NCI-H2196 treated with DMSO at 0.1 percent for 48 hours (cell line): Measurements from ENCODE around the gene SEZ6.
"Not testable (repeated sequence)": the region's sequence is repeated elsewhere in the genome, so short reads cannot be mapped to it uniquely, and the experiment has no call there.

Experiments
- DNase-seq: peaks from one replicate; lab custom pipeline; 2025; ENCODE audit not compliant: unreplicated experiment; lab: John Stamatoyannopoulos, UW

Gene SEZ6

DNA sequence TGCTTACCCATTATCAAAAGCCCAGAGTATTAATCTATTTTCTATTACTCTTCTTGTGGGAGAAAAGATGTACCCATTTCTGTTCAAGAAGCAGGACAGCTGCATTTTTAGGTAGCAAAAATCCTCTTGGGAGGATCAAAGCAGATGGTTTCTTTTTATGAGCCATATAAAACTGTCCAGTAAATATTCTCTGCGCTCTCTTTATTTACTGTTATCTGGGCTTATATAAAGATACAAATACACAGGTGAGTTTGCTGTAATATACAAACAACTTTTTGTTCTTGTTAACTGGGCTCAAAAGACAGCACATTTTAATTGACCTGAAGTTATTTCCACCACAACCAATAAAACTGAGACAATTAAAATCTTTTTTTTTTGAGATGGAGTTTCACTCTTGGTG lies 64.6 kb downstream of the SEZ6 start:
- no peak for DNase-seq

DNA sequence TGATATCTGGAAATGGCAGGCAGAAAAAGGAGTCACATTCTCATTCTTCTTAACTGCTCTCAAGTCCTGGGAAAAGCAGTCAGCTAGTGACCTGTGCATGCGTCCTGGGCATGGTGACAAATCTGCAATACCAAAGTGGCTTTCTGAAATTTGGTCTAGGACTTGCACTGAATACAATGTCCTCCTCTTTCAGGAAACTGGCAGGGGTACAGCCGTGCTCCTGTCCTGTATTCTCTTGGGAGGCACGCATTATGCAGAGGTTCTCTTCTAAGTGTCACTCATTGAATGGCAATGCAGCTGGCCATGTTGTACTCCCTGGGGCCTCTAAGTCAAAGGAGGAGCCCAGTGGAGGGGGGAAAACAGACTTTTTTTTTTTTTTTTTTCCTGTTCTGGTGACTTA lies 65.2 kb downstream of the SEZ6 start:
- DNase-seq, result no peak

- DNase-seq, result no peak
Measured at GRCh38 chr17:28940142-28940541, 65.7 kb downstream of the SEZ6 start.

- no peak for DNase-seq
Measured at GRCh38 chr17:28938552-28938951, 67.3 kb downstream of the SEZ6 start.

GRCh38 chr17:28937044-28937729 lies 68.6 kb downstream of the SEZ6 start:
- DNase-seq, result no peak

DNA sequence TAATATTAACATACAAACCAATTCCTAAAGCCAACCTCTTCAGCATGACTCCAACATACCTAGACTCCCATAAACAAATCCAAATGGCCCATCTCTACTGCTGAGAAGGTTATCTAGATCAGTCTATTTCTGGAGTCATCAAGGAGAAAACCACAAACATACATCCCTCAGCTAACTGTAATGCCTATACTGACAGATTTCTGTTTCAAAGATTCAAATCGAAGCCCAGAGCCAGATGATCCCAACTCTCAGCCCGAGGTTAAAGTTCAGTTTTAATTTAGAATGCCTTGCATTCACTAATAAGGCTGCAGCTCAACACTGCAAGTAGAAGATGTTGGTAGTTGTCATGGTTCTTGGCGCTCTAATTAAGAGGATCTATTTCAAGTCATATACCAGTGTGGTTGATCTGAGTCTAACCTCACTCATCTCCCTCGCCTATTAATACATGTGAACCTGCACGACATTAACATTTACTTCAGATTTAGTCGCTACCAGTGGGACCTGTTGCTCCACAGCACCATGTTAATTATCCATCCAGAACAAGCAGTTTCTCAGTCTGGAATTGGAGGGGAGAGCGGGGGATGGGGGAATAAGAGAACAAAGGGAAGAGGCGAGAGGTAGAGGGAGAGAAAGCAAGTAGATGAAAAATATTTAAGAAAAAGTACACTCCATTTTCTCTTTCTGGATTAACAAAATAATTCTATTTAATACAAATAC lies 69.9 kb downstream of the SEZ6 start:
- no peak for DNase-seq

- DNase-seq, result not testable (repeated sequence)
Measured at GRCh38 chr17:28934508-28934907, 71.3 kb downstream of the SEZ6 start.

DNA sequence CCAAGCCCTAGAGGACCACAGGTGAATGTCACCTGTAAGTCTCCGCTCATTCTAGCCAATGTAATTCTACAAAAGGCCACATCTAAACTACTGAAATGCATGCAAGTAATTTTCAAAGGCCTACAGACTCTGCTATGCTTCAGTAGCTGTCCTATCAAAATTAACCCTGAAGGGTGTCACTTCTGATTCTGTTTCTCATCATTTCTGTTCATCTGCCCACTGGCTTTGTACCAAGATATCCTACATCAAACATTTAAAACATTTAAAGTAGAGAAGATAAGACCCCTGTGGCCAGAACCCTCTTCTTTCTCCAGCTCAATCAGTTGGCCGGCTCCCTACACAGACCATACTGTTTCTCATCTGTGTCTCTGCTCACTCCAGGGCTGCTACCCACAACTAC lies 76.0 kb downstream of the SEZ6 start:
- DNase-seq, result no peak

DNA sequence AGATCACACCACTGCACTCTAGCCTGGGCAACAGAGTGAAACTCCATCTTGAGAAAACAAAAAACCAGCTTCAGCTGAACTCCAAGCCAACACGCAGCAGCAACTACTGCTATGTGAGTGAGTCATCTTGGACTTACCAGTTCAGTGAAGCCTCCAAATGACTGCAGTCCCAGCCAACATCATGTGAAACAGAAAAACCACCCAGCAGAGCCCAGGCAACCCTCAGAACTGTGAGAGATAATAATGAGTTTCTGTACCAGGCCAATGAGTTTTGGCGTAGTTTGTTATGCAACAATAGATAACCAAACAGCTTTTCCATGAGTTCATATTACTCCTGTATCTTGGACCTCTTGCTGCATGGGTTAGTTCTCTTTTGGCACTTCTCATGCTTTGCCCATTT lies 77.8 kb downstream of the SEZ6 start:
- no peak for DNase-seq

DNA sequence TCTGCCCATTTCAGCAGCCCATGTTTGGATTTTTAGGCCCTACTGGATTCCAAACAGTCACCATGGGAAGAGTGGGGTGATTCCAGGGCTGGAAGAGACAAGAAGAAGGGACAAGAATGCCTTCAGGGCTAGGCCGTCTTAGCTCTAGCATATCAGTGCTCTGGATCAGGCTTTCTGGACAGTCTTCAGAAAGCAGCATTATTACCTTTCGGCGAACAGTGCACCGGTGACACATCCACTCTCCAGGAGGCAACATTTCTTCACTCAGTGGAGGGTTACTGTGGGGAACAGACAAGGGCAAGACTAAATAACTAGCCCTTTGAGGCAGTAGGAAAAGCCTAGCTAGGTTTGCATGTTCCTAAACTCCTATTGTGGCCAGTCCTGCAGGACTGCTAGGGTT lies 79.0 kb downstream of the SEZ6 start:
- DNase-seq, result no peak

GRCh38 chr17:28926366-28926765 lies 79.5 kb downstream of the SEZ6 start:
- DNase-seq, result no peak

DNA sequence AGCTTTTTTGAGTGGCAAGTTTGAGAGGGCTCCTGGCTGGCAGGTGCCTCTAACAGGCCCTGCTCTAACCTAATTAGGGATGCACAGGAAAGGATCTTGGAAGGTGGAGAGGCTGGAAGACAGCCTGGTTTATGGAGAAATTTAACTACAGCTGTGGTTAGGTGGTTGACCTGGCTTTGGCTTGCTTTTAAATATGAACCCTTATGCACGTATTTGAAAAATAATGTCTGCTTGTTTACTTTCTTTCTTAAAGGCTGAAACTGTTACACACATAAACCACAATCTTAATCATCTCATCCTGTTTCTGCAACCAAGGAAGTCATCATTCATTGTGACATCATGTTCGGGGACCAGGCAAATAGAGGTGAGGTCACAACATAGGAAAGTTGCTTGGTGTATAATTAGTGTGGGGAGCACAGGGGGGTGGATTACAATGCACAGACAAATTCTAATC lies 79.9 kb downstream of the SEZ6 start:
- no peak for DNase-seq

- no peak for DNase-seq
Measured at GRCh38 chr17:28920201-28920600, 85.6 kb downstream of the SEZ6 start.

DNA sequence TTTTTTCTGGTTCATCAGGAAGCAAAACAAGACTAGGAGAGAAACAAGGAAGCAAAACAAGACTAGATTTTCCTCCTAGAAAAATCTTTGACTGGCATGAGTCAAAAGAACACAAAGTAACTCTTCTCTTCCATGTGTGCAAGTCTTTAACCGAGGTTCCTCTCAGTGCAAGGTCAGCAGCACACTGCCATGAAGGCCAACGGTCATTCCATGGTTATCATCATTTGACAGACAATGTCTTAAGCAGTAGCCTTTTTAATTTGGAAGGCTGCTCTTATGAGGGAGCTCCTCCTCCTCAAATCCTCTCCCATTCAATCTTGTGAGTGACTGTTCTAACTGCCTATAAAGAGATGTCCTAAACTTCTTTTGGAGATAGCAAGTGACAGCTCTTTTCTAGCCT lies 87.5 kb downstream of the SEZ6 start:
- DNase-seq, result no peak

DNA sequence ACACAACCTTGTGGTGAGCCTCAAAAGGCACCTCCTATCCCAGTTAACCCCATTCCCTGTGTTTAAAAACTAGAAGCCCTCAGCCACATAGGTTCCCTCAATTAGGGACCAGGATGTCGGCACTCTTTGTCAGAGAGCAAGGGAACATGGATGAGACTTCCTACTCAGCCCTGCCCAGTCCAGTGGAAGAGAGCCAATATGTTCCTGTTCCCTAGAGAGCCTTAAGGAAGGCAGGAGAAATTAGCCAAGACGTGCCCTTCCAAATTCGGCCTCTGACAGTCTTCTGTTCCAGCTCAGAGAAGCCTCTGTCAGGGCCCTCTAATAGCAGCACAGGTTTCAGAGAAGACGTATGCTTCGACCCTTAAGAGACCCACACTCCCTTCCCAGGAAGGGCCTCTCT lies 88.4 kb downstream of the SEZ6 start:
- no peak for DNase-seq

GRCh38 chr17:28917029-28917428 lies 88.8 kb downstream of the SEZ6 start:
- DNase-seq, result no peak

DNA sequence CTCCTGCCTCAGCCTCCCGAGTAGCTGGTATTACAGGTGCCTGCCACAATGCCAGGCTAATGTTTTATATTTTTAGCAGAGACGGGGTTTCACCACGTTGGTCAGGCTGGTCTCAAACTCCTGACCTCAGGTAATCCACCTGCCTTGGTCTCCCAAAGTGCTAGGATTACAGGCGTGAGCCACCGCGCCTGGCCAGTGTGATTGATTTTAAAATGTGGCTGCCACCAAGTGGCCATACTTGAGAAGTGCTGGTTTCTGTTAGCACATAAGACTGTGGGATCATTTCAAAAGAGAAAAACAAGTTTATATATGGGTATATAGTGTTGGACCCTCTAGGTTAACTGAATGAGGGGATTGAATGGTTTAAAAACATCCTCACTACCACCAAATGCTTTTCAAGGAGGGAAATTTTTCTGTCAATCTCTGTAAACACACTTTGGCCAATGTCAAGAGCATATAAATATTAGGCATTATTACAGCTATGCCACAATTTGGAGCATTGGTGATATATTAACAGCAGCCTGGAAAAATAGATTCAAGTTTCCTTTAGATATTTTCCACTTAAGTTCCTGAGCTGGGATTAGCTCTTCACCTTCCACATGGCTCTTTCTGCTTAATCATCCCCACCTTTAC lies 89.4 kb downstream of the SEZ6 start:
- no peak for DNase-seq

- no peak for DNase-seq
Measured at GRCh38 chr17:28912938-28913333, 92.9 kb downstream of the SEZ6 start.

DNA sequence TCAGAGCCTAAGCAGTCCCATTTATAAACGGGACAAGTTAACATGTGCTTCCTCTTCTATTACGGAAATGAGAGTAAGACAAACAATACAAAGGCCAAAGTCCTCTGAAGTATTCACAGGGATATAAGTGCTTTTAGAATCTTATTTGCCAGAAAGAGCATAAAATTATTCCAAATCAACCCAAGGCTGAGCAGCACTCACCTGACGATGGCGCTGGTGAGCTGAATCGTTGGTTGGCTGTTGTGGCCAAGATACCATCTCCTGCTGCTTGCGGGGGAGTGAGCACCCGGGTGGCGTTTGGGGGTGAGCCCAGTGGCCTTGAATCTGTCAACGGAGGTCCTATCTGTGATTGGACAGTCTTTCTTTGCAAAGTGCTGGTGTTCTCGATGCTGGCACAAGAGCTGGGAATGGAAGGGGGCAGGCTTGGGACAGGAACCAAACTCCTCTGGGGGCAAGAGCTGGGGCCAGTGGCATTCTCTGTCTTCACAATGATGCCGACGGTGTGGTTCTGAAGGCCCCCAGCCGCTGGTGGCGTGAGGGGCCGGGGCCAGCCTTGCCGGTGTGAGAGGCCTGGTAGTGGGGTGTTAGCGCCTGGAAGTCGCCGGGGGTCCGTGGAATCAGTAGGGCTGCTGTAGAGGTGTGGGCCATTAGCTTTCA lies 93.4 kb downstream of the SEZ6 start:
- DNase-seq, result no peak

GRCh38 chr17:28911411-28912045 lies 94.3 kb downstream of the SEZ6 start:
- DNase-seq, result no peak

DNA sequence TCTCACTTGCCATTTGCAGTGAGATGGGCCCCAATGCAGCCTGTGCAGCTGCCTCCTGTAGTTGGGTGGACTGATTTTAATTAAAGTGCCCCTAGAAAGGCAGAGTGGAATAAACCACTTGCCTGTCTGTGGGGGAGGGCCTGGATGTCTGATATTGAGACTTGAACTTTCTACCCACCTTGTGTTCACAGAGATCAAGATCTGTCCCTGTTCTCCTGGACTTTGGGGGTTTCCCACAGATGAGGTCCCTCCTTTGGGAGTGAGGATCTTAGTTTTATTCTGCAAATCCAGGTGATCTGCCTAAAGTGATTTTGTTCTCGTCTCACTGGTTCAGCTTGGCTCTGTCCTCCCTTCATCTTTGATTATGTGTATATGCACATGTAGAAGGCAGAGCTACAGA lies 95.3 kb downstream of the SEZ6 start:
- no peak for DNase-seq
